GM19023 (cell line): ENCODE results near the gene ELMO1.

Source experiments
- ATAC-seq: cut with Tn5 transposase; IDR thresholded peaks from one replicate; pipeline ENCODE4 v1.9.1; 2021; ENCODE audit warnings: mild to moderate bottlenecking, moderate library complexity; ENCODE audit not compliant: unreplicated experiment

ELMO1 gene

GRCh38 chr7:36966636-36967035 is 482.0 kb downstream of the ELMO1 start:
- ATAC-seq: no peak

DNA sequence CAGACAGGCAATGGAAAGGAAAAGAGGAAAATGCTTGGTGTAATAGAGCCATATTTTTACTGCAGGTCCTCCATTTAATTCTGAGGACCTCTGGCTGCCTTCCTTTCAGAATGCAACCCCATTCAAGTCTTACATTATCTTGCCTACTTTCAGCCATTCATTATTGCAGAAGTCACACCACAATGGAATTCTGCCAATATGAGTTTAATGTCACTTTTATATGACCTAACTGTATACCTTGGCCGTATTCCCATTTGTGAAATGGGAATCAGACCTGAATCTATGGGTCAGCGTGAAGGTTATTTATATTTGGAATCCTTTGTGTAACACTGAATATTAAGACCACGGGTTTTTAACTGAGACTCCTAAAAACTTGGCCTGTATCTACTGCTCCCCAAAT is 482.6 kb downstream of the ELMO1 start:
- no peak for ATAC-seq

DNA sequence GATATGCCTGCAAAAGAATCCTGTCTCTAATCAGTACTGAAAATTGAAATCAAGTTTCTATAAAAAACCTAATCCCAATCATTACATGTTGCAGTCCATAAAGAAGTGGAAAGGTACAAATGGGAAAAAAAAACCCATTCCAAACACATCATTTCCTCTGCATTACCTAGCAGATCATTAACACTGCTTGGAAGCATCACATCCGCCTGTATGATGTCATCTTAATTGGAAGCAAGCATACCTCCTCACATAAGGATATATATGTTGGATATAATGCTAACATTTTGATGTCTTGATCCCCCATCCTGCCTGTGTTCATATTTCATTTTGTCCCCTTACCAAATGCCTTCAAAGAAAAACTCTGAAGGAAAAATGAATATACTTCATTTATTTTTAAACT is 483.0 kb downstream of the ELMO1 start:
- ATAC-seq: no peak

- no peak for ATAC-seq
Measured at GRCh38 chr7:36964297-36964696, 484.4 kb downstream of the ELMO1 start.

GRCh38 chr7:36962367-36962766 is 486.3 kb downstream of the ELMO1 start:
- ATAC-seq: no peak

- no peak for ATAC-seq
Measured at GRCh38 chr7:36961693-36962092, 487.0 kb downstream of the ELMO1 start.

DNA sequence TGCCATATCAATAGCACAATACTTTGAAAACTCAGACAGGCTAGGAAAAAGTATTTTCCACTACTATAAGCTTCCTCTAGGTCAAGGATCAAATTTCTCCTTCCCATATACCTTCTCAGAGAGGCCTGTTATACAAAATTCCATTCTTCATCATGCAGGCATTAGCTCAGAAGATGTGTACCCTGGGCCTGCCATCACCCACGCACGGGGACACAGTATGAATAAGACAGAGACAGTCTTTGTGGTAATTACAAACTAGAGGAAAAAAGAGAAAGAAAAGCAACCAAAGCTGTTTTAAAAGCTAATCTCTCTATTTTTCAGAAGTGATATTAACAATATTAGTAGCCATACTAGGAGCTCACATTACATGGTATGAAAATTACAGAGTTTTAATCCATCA is 487.6 kb downstream of the ELMO1 start:
- no peak for ATAC-seq

GRCh38 chr7:36960105-36960504 is 488.6 kb downstream of the ELMO1 start:
- no peak for ATAC-seq

DNA sequence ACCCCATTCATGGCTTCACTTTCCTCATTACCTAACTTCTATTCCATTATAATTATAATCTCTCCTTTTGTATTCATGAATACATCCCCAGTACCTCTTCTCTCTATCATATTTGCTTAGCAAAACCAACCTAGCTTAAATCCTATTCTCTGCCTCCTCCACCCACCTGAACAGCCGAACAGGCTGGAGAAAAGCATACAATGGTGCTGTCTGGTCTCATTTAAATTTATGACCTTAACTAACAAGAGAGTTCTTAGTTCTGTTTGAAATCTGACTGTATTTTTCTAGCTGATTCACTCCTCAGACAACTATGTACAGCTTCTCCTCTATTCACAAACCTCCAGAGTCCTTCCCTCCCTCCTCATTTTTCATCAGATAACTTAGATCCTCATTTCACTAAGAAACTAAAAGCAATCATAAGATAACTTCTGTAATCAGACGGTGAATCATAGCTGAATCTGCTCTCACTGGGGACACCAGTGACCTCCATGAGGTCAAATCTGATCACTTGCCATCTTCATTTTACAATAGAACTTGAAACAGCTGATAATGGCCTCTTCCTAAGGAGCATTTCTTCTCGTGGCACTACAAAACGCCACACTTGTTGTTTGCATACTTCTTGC is 490.4 kb downstream of the ELMO1 start:
- no peak for ATAC-seq

DNA sequence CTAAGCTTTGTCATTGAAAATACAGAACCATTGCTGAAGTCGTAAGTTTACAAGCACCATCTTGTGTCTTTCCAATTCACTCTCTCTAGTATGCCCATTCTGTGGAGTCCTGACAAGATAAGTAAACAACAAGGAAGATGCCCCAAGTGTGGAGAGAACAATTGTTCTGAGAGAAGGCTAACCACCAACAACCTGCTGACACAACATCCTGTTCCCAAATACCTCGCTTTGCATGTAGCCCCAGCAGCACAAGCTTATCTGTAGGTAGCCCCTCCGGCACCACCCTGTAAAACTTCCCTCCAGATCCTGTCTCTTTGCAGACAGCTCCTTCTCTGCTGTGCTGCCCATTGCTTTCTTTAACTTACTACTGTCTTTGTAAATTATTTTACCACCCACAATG is 491.0 kb downstream of the ELMO1 start:
- ATAC-seq: no peak

DNA sequence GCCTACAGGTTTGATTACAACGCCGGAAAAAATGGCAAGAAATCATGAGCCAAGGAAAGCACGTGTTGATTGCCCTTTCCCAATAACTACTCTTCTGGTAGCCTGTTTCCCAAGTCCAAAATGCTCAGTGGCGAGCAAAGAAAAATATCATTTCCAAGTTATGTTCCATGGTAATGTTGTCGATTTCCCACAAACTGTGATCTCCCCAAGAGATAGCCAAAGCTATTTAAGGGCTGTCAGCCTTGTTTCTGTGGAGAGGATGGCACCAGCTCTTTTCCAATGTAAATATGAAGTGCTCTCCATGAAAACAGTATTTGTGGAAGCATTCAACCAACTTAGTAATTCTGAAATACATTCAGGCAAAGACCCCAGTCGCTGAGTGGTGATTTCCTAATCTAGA is 491.9 kb downstream of the ELMO1 start:
- ATAC-seq: no peak

GRCh38 chr7:36955456-36956129 is 493.1 kb downstream of the ELMO1 start:
- ATAC-seq: no peak

- ATAC-seq: peak; percentile 87
Measured at GRCh38 chr7:36951257-36951697, 497.4 kb downstream of the ELMO1 start.

- ATAC-seq: no peak
Measured at GRCh38 chr7:36949711-36950600, 498.7 kb downstream of the ELMO1 start.

- ATAC-seq: no peak
Measured at GRCh38 chr7:36946401-36946739, 502.3 kb downstream of the ELMO1 start.

GRCh38 chr7:36945612-36946400 is 502.9 kb downstream of the ELMO1 start:
- no peak for ATAC-seq

GRCh38 chr7:36944838-36945237 is 503.8 kb downstream of the ELMO1 start:
- ATAC-seq: no peak

DNA sequence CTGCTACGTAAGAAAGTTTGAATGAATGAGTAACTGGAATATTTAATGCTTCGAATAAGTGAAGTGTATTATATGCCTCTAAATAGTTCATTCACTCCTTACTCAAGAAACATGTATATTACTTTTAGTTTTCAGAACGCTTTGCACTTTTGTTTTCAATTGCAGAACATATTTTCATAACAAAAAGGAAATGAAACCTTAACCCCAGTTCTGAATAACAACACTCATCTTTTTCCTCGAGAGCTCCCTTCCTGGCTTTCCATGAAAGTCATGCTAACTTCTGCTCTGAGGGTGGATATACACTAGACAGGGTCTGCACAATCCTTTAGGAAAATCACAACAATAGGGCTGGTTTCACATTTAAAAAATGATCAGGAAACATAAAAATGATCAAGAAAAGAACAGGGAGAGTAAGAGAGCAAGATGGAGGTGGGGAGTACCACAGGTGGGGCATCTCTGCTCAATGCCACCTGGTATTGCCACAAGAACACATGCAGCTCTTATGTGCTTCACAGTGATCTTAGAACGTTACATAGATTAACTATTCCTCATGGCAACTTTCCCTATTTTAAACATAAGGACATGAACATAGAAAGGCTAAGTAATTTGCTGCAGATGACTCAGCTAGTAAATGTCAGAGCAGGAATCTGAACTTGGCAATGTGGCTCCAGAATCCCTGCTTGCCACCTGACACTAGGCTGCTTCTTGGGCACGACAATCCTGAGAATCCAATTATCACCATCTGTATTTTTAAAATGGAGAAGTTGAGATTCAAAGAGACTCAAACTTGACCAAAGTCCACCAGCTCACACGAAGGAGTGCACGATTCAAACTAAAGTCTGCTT is 504.9 kb downstream of the ELMO1 start:
- peak; percentile 49 for ATAC-seq

GRCh38 chr7:36942955-36943354 is 505.7 kb downstream of the ELMO1 start:
- ATAC-seq: no peak

DNA sequence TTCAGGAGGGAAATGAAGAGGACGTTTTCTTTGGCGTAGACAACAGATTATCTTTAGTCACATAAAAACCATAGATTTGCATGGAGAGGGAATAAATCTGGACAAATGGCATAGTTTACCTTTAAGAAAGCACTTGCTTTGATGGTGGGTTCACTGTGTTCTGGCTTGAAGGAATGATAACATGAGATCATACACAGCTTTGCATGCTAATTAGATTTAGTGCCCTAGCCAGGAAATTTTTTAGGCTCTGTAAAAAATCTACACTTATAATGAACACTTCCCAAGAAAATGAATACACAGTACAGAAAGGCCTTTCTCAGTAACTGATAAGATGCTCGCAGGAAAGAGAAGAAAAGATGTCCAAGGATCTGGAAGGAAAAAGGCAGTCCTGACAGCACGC is 506.1 kb downstream of the ELMO1 start:
- ATAC-seq: no peak
